Measurements from ENCODE around the gene RASSF7. TPM values are rescaled to one million over a fixed set of nuclear protein-coding genes. Genes with fewer than 3 reads are reported as not detected.

The RASSF7 gene
- total and polyA plus RNA-seq, 10 of the 15 experiments (the other 5 are each of a cell fraction or from before 2014, with no cell fraction given) = 0.39 to 29.7 (median 13.2) TPM

DNA sequence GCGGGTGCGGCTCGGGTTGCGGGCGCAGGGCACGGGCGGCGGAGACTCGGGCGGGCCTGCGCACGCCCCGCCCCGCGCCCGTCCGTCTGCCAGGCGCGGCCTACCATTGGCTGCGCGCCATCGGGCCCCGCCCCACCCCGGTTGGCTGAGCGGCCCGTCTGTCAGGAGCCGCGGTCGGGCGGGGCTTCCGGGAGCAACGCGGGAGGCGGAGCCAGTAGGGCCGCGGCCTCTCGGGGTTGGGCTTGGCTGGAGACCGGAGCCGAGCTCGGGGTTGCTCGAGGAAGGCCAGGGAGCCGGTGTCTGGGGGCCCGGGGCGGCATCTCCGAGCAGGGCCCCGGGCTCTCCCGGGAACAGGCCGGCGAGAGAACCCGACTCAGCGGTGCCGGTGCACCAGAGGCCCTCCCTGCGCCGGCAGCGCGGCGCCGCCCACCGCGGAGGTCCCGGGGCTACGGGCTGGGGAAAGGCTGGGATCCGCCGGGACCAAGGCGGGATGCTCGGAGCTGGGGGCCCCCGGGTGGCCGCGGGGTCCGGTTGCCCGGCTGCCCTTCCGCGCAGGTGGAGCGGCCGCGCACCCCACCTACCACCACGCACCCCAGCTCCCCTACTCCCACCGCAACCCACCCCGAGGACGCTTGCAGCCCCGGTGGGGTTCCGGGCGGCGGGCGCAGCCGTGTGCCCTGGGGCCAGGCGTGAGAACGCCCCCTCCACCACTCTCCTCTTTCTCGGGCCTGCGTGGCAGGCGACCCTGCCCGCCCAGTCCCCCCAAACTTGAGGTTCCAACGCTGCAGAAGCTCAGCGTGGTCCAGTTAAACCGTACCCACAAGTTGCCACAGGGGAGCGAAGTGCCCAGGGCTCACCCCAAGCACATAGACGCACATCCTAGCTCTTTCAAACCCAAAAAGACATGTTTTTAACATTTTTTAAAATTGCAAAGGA lies 25.0 kb upstream of the RASSF7 start, which contains the start of gene HRAS:
HRAS (minus strand) TSS at position 58 of the 936 bp plus-strand sequence.
- Histone ChIP-seq H3K4me3 (peak within 1 kb of the TSS; percentile 90), H3K27ac (ENCODE audit: control insufficient read depth, insufficient read depth) (peak within 1 kb of the TSS; percentile 79), H3K4me2 (ENCODE audit: control insufficient read depth, insufficient read depth) (peak within 1 kb of the TSS; percentile 100), H2AFZ (ENCODE audit: control insufficient read depth, low read depth, low read length) (peak within 1 kb of the TSS; percentile 72), H3K9ac (ENCODE audit: control insufficient read depth, insufficient read depth, low read length) (peak within 1 kb of the TSS; percentile 85), H3K79me2 (ENCODE audit: control insufficient read depth, insufficient read depth, low read length) (peaks cover 16% of the 10 kb centered on the region), H3K4me1 (ENCODE audit: control insufficient read depth, insufficient read depth, low read length) (peaks cover 28% of the 10 kb centered on the region), H3K36me3 (ENCODE audit: control insufficient read depth in 2 of 2, insufficient read depth in 2 of 2, low read length in 1 of 2) (peaks cover 0 to 12% of the 10 kb centered on the region in 2 experiments; a peak in 3 of 4 replicates), H3K27me3 (replicated peaks in 1 of 2; ENCODE audit: control insufficient read depth in 2 of 2, insufficient read depth in 2 of 2, low read length in 1 of 2) (no peaks in the 10 kb centered on the region), H3K9me3 (replicated peaks; ENCODE audit: control insufficient read depth, insufficient read depth, low read length) (no peaks in the 10 kb centered on the region), H4K20me1 (ENCODE audit: control insufficient read depth, insufficient read depth) (peaks cover 4% of the 10 kb centered on the region; the same call in 1 of the 2 replicates)
- WGBS (ENCODE audit: insufficient coverage, insufficient replicate concordance, low lambda C conversion rate, missing lambda C conversion rate) = 1% methylated on average over 62 of the region's 97 CpGs
- RAD21 ChIA-PET (ENCODE audit: unreplicated experiment) = interaction anchor here (0.9 to 1.8 kb wide), 7 partner anchors 17 to 261 kb away, joined by 3 to 7 read pairs (median 4); partner anchors contain the start of genes PHRF1, PTDSS2 and RNH1
- SMC1A ChIA-PET (ENCODE audit: uncharacterized antibody, unreplicated experiment) = interaction anchor here (0.8 to 1.5 kb wide), 3 partner anchors 19 to 190 kb away, joined by 3 read pairs; no protein-coding TSS in a partner anchor
- intact Hi-C loops (cut with micrococcal nuclease; ENCODE audit: unreplicated experiment) = loop anchor here (2.0 kb wide), 1 partner anchor 29 kb away; the partner anchor contains the start of gene RNH1
- ATAC-seq (peak; percentile 88), DNase-seq (ENCODE audit: low read depth, low spot score) (peak; percentile 59), FAIRE-seq (peak; percentile 86)
- no TSS peak for BruUV-seq (replicated peaks)
- POLR2A ChIA-PET = interaction anchor here (0.6 to 2.5 kb wide), 17 partner anchors 9 to 329 kb away, joined by 3 to 15 read pairs (median 4); partner anchors contain the start of genes BET1L, DEAF1, PHRF1 and RIC8A
- in situ Hi-C loops (cut with MboI) = no loop called here
- CTCF ChIA-PET = interaction anchor here (0.8 to 1.5 kb wide), 8 partner anchors 11 to 190 kb away, joined by 3 to 8 read pairs (median 4); partner anchors contain the start of genes DEAF1 and TMEM80
- TF ChIP-seq ATF2 (IDR thresholded peaks at IDR 0.05; ENCODE audit: low read length) (no peak), CHD2 (IDR thresholded peaks at IDR 0.05; ENCODE audit: borderline replicate concordance, low read depth, low read length) (peak; percentile 91), E2F4 (IDR thresholded peaks at IDR 0.05; ENCODE audit: low read depth, low read length) (no peak), DPF2 (IDR thresholded peaks at IDR 0.05) (peak; percentile 100), SMC3 (IDR thresholded peaks at IDR 0.05; ENCODE audit: borderline replicate concordance, low read length) (no peak), SREBF2 (IDR thresholded peaks at IDR 0.05; ENCODE audit: low read length) (no peak), CREM (IDR thresholded peaks at IDR 0.05; ENCODE audit: low read depth) (no peak), FOS (IDR thresholded peaks at IDR 0.05; ENCODE audit: borderline replicate concordance, extremely low read depth, insufficient read length) (peak; percentile 51), SREBF1 (IDR thresholded peaks at IDR 0.05; ENCODE audit: low read length) (no peak), SRF (IDR thresholded peaks at IDR 0.05; ENCODE audit: low read depth in 2 of 2, low read length in 2 of 2) (no peak), EZH2 (IDR thresholded peaks at IDR 0.05; ENCODE audit: borderline replicate concordance, control insufficient read depth, low read depth, low read length) (no peak), MEF2B (IDR thresholded peaks at IDR 0.05; ENCODE audit: partially characterized antibody, poor library complexity, severe bottlenecking) (no peak)
- TF ChIP-seq, protein P1, sequence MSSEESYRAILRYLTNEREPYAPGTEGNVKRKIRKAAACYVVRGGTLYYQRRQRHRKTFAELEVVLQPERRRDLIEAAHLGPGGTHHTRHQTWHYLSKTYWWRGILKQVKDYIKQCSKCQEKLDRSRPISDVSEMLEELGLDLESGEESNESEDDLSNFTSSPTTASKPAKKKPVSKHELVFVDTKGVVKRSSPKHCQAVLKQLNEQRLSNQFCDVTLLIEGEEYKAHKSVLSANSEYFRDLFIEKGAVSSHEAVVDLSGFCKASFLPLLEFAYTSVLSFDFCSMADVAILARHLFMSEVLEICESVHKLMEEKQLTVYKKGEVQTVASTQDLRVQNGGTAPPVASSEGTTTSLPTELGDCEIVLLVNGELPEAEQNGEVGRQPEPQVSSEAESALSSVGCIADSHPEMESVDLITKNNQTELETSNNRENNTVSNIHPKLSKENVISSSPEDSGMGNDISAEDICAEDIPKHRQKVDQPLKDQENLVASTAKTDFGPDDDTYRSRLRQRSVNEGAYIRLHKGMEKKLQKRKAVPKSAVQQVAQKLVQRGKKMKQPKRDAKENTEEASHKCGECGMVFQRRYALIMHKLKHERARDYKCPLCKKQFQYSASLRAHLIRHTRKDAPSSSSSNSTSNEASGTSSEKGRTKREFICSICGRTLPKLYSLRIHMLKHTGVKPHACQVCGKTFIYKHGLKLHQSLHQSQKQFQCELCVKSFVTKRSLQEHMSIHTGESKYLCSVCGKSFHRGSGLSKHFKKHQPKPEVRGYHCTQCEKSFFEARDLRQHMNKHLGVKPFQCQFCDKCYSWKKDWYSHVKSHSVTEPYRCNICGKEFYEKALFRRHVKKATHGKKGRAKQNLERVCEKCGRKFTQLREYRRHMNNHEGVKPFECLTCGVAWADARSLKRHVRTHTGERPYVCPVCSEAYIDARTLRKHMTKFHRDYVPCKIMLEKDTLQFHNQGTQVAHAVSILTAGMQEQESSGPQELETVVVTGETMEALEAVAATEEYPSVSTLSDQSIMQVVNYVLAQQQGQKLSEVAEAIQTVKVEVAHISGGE (CRISPR knock-in tag; IDR thresholded peaks at IDR 0.05) = no peak
- TF ChIP-seq, protein P2, sequence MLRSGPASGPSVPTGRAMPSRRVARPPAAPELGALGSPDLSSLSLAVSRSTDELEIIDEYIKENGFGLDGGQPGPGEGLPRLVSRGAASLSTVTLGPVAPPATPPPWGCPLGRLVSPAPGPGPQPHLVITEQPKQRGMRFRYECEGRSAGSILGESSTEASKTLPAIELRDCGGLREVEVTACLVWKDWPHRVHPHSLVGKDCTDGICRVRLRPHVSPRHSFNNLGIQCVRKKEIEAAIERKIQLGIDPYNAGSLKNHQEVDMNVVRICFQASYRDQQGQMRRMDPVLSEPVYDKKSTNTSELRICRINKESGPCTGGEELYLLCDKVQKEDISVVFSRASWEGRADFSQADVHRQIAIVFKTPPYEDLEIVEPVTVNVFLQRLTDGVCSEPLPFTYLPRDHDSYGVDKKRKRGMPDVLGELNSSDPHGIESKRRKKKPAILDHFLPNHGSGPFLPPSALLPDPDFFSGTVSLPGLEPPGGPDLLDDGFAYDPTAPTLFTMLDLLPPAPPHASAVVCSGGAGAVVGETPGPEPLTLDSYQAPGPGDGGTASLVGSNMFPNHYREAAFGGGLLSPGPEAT (IDR thresholded peaks at IDR 0.05; ENCODE audit: low read depth) = no peak

Data from GM12878 (cell line).